H9 (cell line): Measurements from ENCODE around the gene MAPK7. TPM values are rescaled to one million over a fixed set of nuclear protein-coding genes. Genes with fewer than 3 reads are reported as not detected.

ENCODE experiments used
- DNase-seq: peaks from one replicate; pipeline ENCODE4 v3.0.0-alpha.2; 2017
- H2AFZ ChIP-seq: one replicate; pipeline ENCODE4 v1.6.1; 2013; ENCODE audit warnings: mild to moderate bottlenecking, low read length, control low read depth, moderate library complexity
- H2AK5ac ChIP-seq: 2 replicates; pipeline ENCODE4 v1.6.1; 2013; ENCODE audit warnings: low read length, control low read depth, mixed read lengths; ENCODE audit not compliant: insufficient read length
- H2BK120ac ChIP-seq: one replicate; pipeline ENCODE4 v1.6.1; 2013; ENCODE audit warnings: low read depth, mild to moderate bottlenecking, low read length, control low read depth, inconsistent platforms; ENCODE audit not compliant: poor library complexity, severe bottlenecking
- H2BK12ac ChIP-seq: 2 replicates; pipeline ENCODE4 v1.6.1; 2013; ENCODE audit warnings: low read length, control low read depth, mixed read lengths, low read depth; ENCODE audit not compliant: insufficient read length
- H2BK15ac ChIP-seq: 2 replicates; pipeline ENCODE4 v1.6.1; 2013; ENCODE audit warnings: low read depth, low read length, control low read depth
- H2BK20ac ChIP-seq: one replicate; pipeline ENCODE4 v1.6.1; 2013; ENCODE audit warnings: low read depth, mild to moderate bottlenecking, low read length, control low read depth, inconsistent platforms; ENCODE audit not compliant: poor library complexity, severe bottlenecking
- H2BK5ac ChIP-seq: 2 replicates; pipeline ENCODE4 v1.6.1; 2013; ENCODE audit warnings: low read length, control low read depth, mixed read lengths; ENCODE audit not compliant: insufficient read length
- H3K14ac ChIP-seq: 2 replicates; pipeline ENCODE4 v1.6.1; 2013; ENCODE audit warnings: low read length, control low read depth; ENCODE audit not compliant: insufficient read depth
- H3K18ac ChIP-seq: 2 replicates; pipeline ENCODE4 v1.6.1; 2013; ENCODE audit warnings: low read depth, mild to moderate bottlenecking, mixed read lengths, low read length, control low read depth; ENCODE audit not compliant: insufficient read length
- H3K23ac ChIP-seq: 2 replicates; pipeline ENCODE4 v1.6.1; 2013; ENCODE audit warnings: low read length, control low read depth, mixed read lengths, low read depth; ENCODE audit not compliant: insufficient read length
- H3K23me2 ChIP-seq: 2 replicates; pipeline ENCODE4 v1.6.1; 2013; ENCODE audit warnings: low read depth, mild to moderate bottlenecking, mixed read lengths, low read length, control low read depth; ENCODE audit not compliant: insufficient read length, poor library complexity, severe bottlenecking
- H3K27ac ChIP-seq: 2 replicates; pipeline ENCODE4 v1.5.1; 2013; ENCODE audit warnings: low read length, control low read depth, mixed read lengths, low read depth; ENCODE audit not compliant: insufficient read length
- H3K27me3 ChIP-seq: 2 replicates; pipeline ENCODE4 v1.6.1; 2013; ENCODE audit warnings: low read length, control low read depth, inconsistent platforms; ENCODE audit not compliant: insufficient read depth
- H3K4ac ChIP-seq: 2 replicates; pipeline ENCODE4 v1.6.1; 2013; ENCODE audit warnings: low read depth, mild to moderate bottlenecking, control low read depth, inconsistent platforms, low read length, moderate library complexity
- H3K4me1 ChIP-seq: 2 replicates; pipeline ENCODE4 v1.6.1; 2013; ENCODE audit warnings: low read length, control low read depth, inconsistent platforms; ENCODE audit not compliant: insufficient read depth
- H3K4me2 ChIP-seq: 2 replicates; pipeline ENCODE4 v1.6.1; 2013; ENCODE audit warnings: low read length, control low read depth, mixed read lengths; ENCODE audit not compliant: insufficient read length, insufficient read depth
- H3K56ac ChIP-seq: 2 replicates; pipeline ENCODE4 v1.6.1; 2013; ENCODE audit warnings: low read depth, mild to moderate bottlenecking, mixed read lengths, low read length, control low read depth; ENCODE audit not compliant: insufficient read length
- H3K79me1 ChIP-seq: 2 replicates; pipeline ENCODE4 v1.6.1; 2013; ENCODE audit warnings: low read depth, mild to moderate bottlenecking, moderate library complexity, low read length, control low read depth, inconsistent platforms; ENCODE audit not compliant: insufficient read depth, poor library complexity, severe bottlenecking
- H3K79me2 ChIP-seq: 2 replicates; pipeline ENCODE4 v1.6.1; 2013; ENCODE audit warnings: low read length, control low read depth, inconsistent platforms; ENCODE audit not compliant: insufficient read depth
- H3K9ac ChIP-seq: 2 replicates; pipeline ENCODE4 v1.6.1; 2013; ENCODE audit warnings: low read length, control low read depth, mixed read lengths; ENCODE audit not compliant: insufficient read length; ENCODE audit errors: extremely low read depth
- H3K9me3 ChIP-seq: one replicate; pipeline ENCODE4 v1.6.1; 2013; ENCODE audit warnings: low read depth, low read length, inconsistent platforms; ENCODE audit not compliant: control insufficient read depth
- H3T11ph ChIP-seq: one replicate; pipeline ENCODE4 v1.6.1; 2013; ENCODE audit warnings: mild to moderate bottlenecking, low read length, control low read depth, inconsistent platforms
- H4K20me1 ChIP-seq: one replicate; pipeline ENCODE4 v1.6.1; 2013; ENCODE audit not compliant: control insufficient read depth, insufficient read length, insufficient read depth
- H4K5ac ChIP-seq: 2 replicates; pipeline ENCODE4 v1.6.1; 2013; ENCODE audit warnings: low read depth, mild to moderate bottlenecking, mixed read lengths, low read length, control low read depth; ENCODE audit not compliant: insufficient read length
- H4K8ac ChIP-seq: replicated peaks from 2 replicates; pipeline ENCODE4 v1.6.1; 2013; ENCODE audit warnings: low read length, control low read depth, mixed read lengths, low read depth; ENCODE audit not compliant: insufficient read length
- H4K91ac ChIP-seq: 2 replicates; pipeline ENCODE4 v1.6.1; 2013; ENCODE audit warnings: low read depth, mild to moderate bottlenecking, moderate library complexity, mixed read lengths, low read length, control low read depth; ENCODE audit not compliant: insufficient read length
- H3K27ac Mint-ChIP-seq, 3 experiments: 2 replicates in 2 of 3; 3 replicates in 1 of 3; pipeline ENCODE4 v1.8.0; 2020 to 2021; ENCODE audit warnings: mixed read lengths in 3 of 3, mild to moderate bottlenecking in 1 of 3, moderate library complexity in 1 of 3
- H3K27me3 Mint-ChIP-seq: 2 replicates; pipeline ENCODE4 v1.8.0; 2021; ENCODE audit warnings: low read depth, mild to moderate bottlenecking, moderate library complexity, mixed read lengths
- H3K36me3 Mint-ChIP-seq, 3 experiments: 2 replicates in 2 of 3; 3 replicates in 1 of 3; pipeline ENCODE4 v1.8.0; 2020 to 2021; ENCODE audit warnings: low read depth in 3 of 3, mixed read lengths in 3 of 3; ENCODE audit not compliant: insufficient read depth in 1 of 3
- H3K4me1 Mint-ChIP-seq, 2 experiments: 2 replicates each; pipeline ENCODE4 v1.8.0; 2020; ENCODE audit warnings: mixed read lengths in 2 of 2
- H3K4me3 Mint-ChIP-seq, 2 experiments: 2 replicates in 1 of 2; 3 replicates in 1 of 2; pipeline ENCODE4 v1.8.0; 2020 to 2021; ENCODE audit warnings: mild to moderate bottlenecking in 2 of 2, mixed read lengths in 2 of 2, moderate library complexity in 1 of 2
- H3K9me3 Mint-ChIP-seq, 2 experiments: 2 replicates in 1 of 2; 3 replicates in 1 of 2; pipeline ENCODE4 v1.8.0; 2020; ENCODE audit warnings: mild to moderate bottlenecking in 2 of 2, mixed read lengths in 2 of 2, moderate library complexity in 1 of 2
- CTCF ChIP-seq: fragments of 200-600 bp; sonication (generic); conservative IDR thresholded peaks from 3 replicates; pipeline ENCODE4 v1.8.0; 2021; ENCODE audit warnings: antibody characterized with exemption, mild to moderate bottlenecking
- WGBS: extraction: QIAGEN DNeasy Blood & Tissue Kit; methylation state at CpG from one replicate; pipeline ENCODE4 v1.1.7; 2013; ENCODE audit warnings: missing lambda C conversion rate, low lambda C conversion rate, mixed read lengths; ENCODE audit not compliant: insufficient read length; ENCODE audit errors: extremely low coverage; 5-methylcytosine and 5-hydroxymethylcytosine counted together
- total RNA-seq: library from RNA; stranded (reverse); gene quantifications from 2 replicates; pipeline ENCODE4 v1.2.1, GENCODE V29; 2021

The MAPK7 gene
- total RNA-seq, 1 experiment from 2014 or later: 43.8 TPM

- Histone ChIP-seq H2AFZ (no peak overlapping the region), H3K23me2 (no peaks in the 10 kb centered on the region), H3K4me1 (no peaks in the 10 kb centered on the region), H2BK120ac (no peak overlapping the region), H3K9me3 (no peaks in the 10 kb centered on the region), H3K23ac (no peak overlapping the region), H2AK5ac (no peak overlapping the region), H4K91ac (no peak overlapping the region), H3T11ph (no peak overlapping the region), H2BK20ac (no peak overlapping the region), H4K5ac (no peak overlapping the region), H2BK12ac (no peak overlapping the region), H3K4me2 (no peak overlapping the region), H3K18ac (no peak overlapping the region), H4K20me1 (no peaks in the 10 kb centered on the region), H3K9ac (no peak overlapping the region), H3K79me1 (no peaks in the 10 kb centered on the region), H3K56ac (no peak overlapping the region), H2BK5ac (no peak overlapping the region), H2BK15ac (no peak overlapping the region), H3K14ac (no peak overlapping the region; the same call in 1 of the 2 replicates), H3K79me2 (no peaks in the 10 kb centered on the region), H3K4ac (no peak overlapping the region), H4K8ac (no peak overlapping the region), H3K27ac (no peak overlapping the region), H3K27me3 (no peaks in the 10 kb centered on the region)
- H3K9me3 Mint-ChIP-seq: peaks cover 8% of the 10 kb centered on the region in 2 experiments
- H3K36me3 Mint-ChIP-seq: peaks cover 14 to 44% (median 42%) of the 10 kb centered on the region in 3 experiments; a peak in 6 of 7 replicates
- H3K4me1 Mint-ChIP-seq: peaks cover 4 to 26% of the 10 kb centered on the region in 2 experiments
- no peak for TF ChIP-seq CTCF
- H3K27ac Mint-ChIP-seq: peak overlapping the region in 2 of 3 experiments; percentile 31 to 40; a peak in 4 of 7 replicates
- H3K4me3 Mint-ChIP-seq: no peak overlapping the region
- H3K27me3 Mint-ChIP-seq: no peaks in the 10 kb centered on the region
- DNase-seq: no peak
- no CpG with 5 or more reads among the region's 3 CpGs for WGBS
Measured at GRCh38 chr17:19330271-19330670, 48.0 kb upstream of the MAPK7 start.
